Activated naive CD8-positive, alpha-beta T cell treated with anti-CD3 and anti-CD28 coated beads, Interleukin-2, amount 50 U/mL, for 16 hours (primary cell): ENCODE measurements around the gene IGFN1.

Experiments
- DNase-seq: peaks from one replicate; pipeline ENCODE4 v3.0.0-alpha.2; 2020; ENCODE audit warnings: low read depth, low spot score

Gene IGFN1

GRCh38 chr1:201265756-201266155, 75.1 kb downstream of the IGFN1 start:
- no peak for DNase-seq

DNA sequence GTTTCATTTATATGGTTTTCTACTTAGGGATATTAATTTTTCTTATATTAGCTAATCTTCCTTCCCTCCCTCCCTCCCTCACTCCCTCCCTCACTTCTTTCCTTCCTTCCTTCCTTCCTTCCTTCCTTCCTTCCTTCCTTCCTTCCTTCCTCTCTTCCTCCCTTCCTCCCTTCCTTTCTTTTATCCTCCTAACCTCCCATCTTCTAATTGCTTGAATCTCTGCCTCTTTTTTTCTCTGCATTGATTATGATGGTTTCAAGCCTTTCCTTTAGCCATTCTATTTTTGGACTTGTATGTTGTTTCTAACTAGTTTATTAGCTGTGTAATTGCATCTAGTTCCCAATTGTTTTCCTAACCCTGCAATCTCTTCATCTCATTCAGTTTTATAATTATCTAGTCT, 75.7 kb downstream of the IGFN1 start:
- DNase-seq: no peak

- no peak for DNase-seq
These were observed 76.2 kb downstream of the IGFN1 start for GRCh38 chr1:201266774-201267173.

DNA sequence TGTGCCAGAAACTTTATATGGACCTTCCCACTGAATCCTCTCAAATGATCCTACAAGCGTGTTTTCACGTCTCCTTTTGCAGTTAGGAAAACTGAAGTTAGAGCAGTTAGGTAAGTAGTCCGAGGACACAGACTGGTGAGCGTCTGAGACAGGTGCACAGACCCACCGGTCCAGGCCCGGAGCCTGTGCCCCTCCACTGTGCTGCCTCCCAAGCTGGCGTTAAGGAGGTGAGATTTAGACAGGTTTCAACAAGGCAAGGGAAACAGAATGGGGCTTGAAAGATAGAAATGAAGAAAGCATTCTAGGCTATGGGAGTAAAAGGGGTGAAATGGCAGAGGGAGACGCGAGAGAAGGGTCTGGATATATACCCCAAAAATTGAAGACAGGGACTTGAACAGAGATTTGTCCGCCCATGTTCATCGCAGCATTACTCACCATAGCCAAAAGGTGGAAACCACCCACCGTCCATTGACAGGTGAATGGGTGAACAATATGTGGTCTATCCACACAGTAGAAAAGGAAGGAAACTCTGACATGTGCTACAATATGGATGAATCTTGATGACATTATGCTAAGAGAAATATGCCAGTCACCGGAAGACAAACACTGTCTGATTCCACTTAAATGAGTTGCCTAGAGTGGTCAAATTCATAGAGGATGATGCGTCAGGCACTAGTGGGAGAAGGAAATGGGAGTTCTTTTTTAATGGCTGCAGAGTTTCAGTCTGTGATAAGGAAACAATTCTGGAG, 77.0 kb downstream of the IGFN1 start:
- no peak for DNase-seq

- no peak for DNase-seq
These were observed 78.1 kb downstream of the IGFN1 start for GRCh38 chr1:201268604-201269151.

- no peak for DNase-seq
These were observed 78.7 kb downstream of the IGFN1 start for GRCh38 chr1:201269281-201269680.

DNA sequence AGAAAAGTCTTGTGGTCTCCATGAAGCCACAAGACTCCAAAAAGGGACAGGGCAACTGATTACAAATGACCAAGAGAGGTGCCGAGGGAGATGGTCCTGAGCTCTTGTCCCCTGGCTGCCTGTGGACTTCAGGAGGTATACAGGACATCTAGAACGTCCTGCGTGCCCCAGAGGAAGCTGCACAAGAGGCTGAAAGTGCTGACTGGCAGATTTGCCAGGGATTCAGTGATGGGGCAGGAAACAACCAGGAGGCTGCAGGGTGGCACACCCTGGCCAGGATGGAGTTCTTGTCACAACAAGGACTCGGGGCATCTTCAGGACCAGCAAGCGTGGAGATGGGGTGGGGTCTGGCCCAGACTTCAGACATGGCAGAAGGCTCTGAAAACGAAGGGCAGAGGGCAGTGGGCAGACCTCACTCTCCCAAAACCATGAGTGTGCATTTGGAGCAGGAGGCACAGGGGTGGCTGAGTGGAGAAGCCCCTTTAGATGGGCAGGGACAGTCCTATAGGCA, 79.3 kb downstream of the IGFN1 start:
- no peak for DNase-seq

DNA sequence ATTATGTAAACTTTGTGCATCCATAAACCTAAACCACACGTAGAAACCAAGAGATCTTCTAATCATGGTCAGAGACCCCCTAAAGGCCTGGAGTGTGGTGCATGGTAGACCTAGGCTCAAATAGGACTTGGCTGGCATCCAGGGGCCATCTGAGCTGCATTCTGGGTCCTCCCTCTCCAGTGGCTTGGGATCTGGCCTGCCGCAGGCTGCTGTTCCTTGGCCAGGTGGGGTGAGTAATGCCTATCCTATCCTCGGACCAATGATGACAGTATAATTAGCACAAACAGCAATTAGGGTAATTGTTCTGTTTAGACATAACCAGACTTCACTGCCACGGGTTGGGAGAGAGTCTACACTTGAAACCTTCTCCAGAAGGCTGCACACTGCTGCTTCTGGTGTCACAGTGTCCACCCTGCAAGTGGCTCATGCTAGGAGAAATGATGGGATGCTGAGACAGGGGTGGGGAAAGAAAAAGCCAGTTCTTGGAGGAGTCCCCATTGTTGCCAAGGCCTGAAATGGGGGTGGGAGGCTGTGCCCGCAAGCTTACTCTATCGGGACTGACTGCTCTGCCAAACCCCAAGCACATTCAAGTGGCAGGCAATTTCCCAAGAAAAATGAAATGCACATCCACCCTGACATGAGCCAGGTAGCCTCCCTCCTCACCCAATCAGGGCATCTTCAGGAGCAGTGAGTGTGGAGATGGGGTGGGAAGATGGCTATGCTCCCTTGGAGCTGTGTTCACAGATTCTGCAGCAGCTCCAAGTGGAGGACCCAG, 80.2 kb downstream of the IGFN1 start:
- DNase-seq: no peak

- no peak for DNase-seq
These were observed 82.2 kb downstream of the IGFN1 start for GRCh38 chr1:201272799-201273198.

DNA sequence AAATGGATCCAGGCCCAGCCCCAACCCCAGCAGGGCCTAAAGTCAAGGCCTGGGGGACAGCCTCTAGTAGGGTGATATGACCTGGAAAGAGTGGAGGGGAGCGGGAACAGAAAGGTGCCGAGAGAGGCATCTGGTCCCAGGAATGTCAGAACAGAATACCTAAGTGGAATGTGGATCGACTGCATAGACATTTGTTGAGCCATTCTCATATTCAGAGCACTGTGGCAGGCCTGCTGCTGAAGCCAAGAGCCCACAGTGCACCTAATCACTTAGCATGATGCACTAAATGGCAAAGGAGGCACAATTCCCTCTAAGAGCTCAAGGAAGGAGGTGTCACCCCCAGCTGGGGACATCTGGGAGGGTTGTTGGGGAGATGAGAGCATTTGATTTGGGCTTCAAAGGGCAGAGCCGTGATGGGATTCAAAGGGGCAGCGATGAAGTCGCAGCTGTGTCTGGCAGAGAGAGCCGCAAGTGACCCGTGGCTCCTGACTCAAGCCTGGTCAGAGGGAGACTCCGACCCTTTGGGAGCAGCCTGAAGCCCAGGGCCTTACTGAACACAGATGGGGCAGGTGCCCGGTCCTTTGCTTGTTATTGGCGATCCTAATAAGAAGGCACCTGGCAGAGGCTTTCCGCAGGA, 84.1 kb downstream of the IGFN1 start:
- no peak for DNase-seq

GRCh38 chr1:201275253-201275666, 84.6 kb downstream of the IGFN1 start:
- no peak for DNase-seq

GRCh38 chr1:201276891-201277290, 86.3 kb downstream of the IGFN1 start:
- no peak for DNase-seq

DNA sequence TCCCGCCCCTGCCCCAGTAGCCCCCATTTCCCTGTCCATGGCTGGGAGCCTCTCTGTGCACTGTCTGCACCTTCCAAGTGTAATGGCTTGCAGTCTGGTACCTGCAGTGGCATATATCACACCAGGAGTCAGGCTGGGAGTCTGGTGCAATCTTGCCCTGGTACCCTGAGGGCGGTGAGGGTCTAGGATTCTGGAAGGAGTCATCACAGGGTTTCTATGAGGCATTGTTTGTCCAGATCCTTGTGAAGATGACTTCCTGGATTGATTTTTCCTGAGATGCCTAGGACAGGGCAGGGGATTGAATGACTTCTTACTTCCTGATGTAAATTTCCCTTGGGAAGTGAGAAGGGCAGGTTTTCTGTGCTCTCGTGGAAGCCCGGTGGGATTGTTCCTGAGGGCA, 86.8 kb downstream of the IGFN1 start:
- no peak for DNase-seq
